HuH-7 (cell line): ENCODE results near the gene WNT6.

Source experiments
- DNase-seq: peaks from one replicate; pipeline ENCODE4 v3.0.0; 2011; ENCODE audit warnings: low spot score

Gene WNT6

DNA sequence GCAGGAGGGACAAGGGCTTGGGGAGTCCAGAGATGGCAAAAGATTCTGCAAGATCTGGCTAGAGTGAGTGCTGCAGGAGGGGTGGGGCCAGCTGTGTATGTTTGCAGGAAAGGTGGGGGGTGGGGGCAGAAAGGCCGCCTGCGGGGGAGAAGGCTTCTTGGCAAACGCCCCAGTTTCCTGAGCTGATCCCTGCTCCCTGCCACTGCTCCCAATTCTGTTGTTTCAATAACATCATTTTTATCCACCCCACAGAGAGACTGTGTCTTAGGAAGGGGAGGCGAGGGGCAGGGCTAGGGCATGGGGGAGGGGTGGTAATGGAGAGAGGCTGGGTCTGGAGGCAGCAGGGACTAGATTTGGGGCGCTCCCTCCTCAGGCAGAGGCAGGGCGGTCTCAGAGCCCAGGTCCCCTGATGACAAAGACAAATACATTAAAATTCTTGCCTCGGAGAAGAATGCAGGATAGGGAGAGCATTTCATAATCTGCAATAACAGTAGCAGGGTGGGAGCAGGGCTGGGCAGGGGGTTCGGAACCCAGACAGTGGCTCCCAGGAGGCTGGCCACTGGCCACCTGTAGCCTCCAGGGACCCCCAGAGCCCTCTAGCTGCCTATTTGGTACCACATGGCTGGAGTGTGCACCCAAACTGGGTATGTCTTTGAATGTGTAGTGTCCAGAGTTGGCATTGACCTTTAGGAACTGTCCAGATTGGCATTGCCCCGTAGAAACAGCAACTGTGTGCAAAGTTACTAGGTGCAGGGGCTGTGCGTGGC lies 2.1 kb upstream of the WNT6 start:
- no peak for DNase-seq

- DNase-seq: no peak
Observed at GRCh38 chr2:218858138-218858445, 1.5 kb upstream of the WNT6 start.

DNA sequence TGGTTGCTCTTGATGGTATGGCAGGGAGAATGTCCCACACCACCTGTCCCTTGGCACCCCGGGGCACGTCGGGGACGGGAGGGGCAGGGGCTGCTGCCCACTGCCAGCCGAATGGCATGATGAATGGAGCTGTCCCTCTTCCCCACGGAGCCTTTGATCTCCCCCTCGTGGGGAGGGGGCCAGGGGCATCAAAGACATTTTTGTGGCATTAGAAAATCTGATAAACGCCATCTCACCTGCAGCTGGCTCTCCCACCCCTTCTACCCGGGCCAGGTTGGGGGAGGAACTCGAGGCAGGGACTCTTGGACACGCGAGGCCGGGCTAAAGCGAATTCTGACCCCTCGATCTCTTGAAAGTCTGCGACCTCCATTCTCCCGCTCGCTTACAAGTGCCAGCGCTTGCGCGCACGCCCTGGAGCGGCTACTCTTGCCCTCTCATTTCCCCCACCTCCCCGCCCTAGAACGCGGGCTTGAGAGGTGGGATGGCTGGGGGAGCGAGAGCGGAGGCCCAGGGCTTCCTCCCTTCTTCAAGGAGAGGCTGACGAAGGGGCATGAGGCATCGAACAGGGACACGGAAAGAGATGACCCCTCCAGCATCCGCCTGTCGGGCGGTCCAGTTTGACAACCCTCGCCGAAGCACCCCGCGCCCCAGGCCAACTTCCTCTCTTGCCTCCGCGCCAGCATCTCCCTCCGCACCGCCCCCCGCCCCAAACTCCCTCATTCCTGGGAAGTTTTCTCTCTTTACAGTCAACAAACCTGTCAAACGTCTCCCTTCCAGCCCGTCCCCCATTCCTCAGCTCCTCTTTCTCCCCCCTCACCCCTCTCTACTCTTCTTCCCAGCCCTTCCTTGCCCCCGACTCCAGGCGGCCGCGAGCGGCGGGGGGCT lies 692 bp upstream of the WNT6 start:
- no peak for DNase-seq

- DNase-seq: no peak
Observed at GRCh38 chr2:218859988-218860831, 605 bp downstream of the WNT6 start.

DNA sequence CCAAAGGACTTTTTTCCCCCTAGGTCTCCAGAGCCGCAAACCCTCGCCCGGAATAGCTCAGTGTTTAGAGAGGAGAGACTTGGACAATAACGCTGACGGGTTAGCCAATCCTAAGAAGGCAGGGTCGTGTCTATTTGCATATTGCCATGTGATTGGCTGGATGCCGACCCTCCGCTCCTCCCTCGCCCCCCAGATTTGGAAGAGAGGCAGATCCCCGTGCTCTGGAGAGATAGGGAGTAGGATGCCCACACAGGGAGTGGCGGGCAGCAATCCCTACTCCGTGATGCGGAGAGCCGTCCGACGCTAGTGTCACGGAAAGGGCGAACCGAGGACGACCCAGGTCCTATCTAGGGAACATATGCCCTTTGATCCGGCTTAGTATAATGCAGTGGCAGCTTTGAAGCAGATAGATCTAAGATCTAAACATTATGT lies 1.4 kb downstream of the WNT6 start:
- DNase-seq: peak; percentile 79

- no peak for DNase-seq
Observed at GRCh38 chr2:218861645-218862318, 2.2 kb downstream of the WNT6 start.

- no peak for DNase-seq
Observed at GRCh38 chr2:218863021-218863520, 3.5 kb downstream of the WNT6 start.

- no peak for DNase-seq
Observed at GRCh38 chr2:218865396-218865795, 5.8 kb downstream of the WNT6 start.

DNA sequence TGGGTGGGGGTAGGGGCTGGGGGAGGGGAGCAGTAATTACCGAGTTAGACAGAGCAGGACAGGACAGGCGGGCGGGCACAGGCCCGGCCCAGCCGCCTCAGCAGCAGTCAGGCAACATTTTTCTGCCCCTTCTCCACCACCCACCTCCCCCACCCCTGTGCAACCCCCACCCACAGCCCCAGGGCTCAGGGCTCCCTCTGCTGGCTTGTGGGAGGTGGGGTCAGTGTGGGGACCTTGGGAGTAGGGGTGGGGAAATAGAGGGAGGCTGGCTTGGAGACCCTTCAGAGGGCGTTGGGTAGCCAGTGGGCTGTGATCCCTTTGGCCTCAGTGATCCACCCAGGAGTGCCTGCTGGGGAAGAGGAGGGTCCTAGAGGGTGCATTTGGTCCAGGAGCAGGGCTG lies 6.4 kb downstream of the WNT6 start:
- DNase-seq: no peak

DNA sequence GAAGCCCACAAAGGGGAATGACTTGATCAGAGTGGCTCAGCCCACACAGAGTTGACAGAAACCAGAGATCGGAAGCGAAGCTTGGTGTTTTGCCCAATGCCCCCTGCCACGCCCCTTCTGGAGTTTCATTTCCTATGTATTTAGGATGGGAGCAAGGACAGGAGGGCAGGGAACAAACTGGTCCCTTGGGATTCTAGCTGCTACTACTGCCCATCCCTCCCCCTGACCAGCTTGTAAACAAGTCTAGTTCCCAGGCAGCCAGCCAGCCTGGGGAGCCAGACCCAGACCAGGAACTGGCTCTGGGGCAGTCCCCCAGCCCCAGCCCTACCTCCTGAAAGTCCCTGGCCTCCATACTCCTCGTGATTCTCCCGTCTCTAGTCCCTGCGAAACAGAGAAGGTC lies 8.3 kb downstream of the WNT6 start:
- no peak for DNase-seq

DNA sequence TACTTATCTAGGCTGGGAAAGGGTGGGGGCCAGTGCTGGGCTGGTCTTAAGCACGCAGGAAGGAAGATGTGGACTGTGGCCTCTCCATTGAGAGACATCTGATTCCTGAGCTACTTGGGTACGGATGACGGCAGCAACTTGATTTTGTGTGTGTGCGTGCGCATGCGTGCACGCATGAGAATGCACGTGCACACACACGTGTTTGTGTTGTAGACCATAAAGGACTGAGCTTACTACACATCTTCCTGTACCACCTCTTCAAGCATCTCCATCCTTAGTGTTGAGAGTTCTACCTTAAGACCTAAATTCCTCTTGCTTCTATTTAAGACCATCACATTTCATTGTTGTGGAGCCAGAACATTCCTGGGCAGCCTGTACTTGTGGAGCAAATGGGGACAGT lies 9.5 kb downstream of the WNT6 start:
- DNase-seq: no peak

DNA sequence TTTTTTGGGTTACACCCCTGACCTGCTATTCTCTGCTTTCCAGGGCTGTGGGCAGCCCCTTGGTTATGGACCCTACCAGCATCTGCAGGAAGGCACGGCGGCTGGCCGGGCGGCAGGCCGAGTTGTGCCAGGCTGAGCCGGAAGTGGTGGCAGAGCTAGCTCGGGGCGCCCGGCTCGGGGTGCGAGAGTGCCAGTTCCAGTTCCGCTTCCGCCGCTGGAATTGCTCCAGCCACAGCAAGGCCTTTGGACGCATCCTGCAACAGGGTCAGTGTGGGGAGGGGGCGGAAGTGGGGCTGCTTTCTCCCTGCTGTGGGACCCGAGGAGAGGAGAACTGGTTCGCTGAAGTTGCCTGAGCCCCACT lies 11.4 kb downstream of the WNT6 start:
- no peak for DNase-seq

- no peak for DNase-seq
Observed at GRCh38 chr2:218871345-218872302, 12.0 kb downstream of the WNT6 start.

GRCh38 chr2:218872645-218873358 lies 13.2 kb downstream of the WNT6 start:
- DNase-seq: no peak

DNA sequence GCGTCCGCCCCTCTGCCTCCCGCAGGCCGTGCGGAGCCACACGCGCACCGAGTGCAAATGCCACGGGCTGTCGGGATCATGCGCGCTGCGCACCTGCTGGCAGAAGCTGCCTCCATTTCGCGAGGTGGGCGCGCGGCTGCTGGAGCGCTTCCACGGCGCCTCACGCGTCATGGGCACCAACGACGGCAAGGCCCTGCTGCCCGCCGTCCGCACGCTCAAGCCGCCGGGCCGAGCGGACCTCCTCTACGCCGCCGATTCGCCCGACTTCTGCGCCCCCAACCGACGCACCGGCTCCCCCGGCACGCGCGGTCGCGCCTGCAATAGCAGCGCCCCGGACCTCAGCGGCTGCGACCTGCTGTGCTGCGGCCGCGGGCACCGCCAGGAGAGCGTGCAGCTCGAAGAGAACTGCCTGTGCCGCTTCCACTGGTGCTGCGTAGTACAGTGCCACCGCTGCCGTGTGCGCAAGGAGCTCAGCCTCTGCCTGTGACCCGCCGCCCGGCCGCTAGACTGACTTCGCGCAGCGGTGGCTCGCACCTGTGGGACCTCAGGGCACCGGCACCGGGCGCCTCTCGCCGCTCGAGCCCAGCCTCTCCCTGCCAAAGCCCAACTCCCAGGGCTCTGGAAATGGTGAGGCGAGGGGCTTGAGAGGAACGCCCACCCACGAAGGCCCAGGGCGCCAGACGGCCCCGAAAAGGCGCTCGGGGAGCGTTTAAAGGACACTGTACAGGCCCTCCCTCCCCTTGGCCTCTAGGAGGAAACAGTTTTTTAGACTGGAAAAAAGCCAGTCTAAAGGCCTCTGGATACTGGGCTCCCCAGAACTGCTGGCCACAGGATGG lies 14.0 kb downstream of the WNT6 start:
- DNase-seq: no peak

DNA sequence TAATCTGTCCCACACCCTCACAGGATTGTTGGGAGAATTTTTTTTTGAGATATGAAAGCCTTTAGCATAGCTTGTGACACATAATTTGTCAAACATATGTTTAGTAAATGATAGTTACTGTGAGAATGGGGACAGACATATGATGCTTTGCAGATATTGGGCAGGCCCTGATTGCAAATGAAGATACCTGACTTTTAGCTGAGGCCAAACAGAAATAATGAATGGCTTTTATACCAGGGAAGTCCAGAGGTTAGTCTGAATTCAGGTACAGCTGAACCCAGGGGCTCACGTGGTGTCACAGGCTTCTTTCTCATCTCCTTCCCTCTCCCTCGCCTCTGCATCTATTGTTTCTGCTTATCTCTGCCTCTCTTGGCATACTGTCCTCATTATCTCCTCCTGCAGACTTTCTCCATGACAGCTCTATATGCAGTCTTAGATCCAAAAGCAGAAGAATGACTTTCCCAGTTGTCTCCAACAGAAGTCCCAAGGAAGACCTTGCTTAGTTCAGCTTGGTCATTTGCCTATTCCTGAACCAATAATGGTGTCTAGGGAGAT lies 16.2 kb downstream of the WNT6 start:
- DNase-seq: no peak

GRCh38 chr2:218876562-218877219 lies 17.1 kb downstream of the WNT6 start:
- peak; percentile 91 for DNase-seq

GRCh38 chr2:218877331-218877730 lies 17.7 kb downstream of the WNT6 start:
- DNase-seq: no peak
